Panc1 (cell line): ENCODE measurements around the gene USP19. TPM values are rescaled to one million over a fixed set of nuclear protein-coding genes. Genes with fewer than 3 reads are reported as not detected.

ENCODE experiments used
- ATAC-seq: fragments of 200-7000 bp; cut with Tn5 transposase; 2 replicates; pipeline ENCODE4 v1.9.1; 2020; ENCODE audit warnings: mild to moderate bottlenecking, moderate library complexity
- BruUV-seq: library from RNA; stranded (reverse); fragments of 400-500 nt; replicated peaks from 2 replicates; lab custom pipeline; 2021; lab: Mats Ljungman, UMichigan
- CTCF ChIA-PET: fragments of 300-600 bp; sonication (Branson Sonifier 250); formaldehyde crosslinking; loops from one replicate; lab custom pipeline; 2022; ENCODE audit warnings: antibody characterized with exemption; lab: Charles Lee
- POLR2A ChIA-PET: fragments of 300-600 bp; sonication (Branson Sonifier 250); formaldehyde crosslinking; loops from one replicate; lab custom pipeline; 2022; ENCODE audit warnings: antibody characterized with exemption; lab: Charles Lee
- DNase-seq: peaks from one replicate; pipeline ENCODE4 v3.0.0-alpha.2; 2010; ENCODE audit warnings: low read depth, low spot score
- H3K27ac ChIP-seq: 2 replicates; pipeline ENCODE4 v1.5.1; 2011; ENCODE audit warnings: mild to moderate bottlenecking, low read length, inconsistent platforms
- H3K27me3 ChIP-seq: fragments of 200-500 bp; sonication (Bioruptor generic); 2 replicates; pipeline ENCODE4 v1.6.0; 2014; ENCODE audit warnings: low read length, inconsistent platforms; ENCODE audit not compliant: control insufficient read depth, insufficient read depth
- H3K36me3 ChIP-seq: fragments of 200-500 bp; sonication (Bioruptor generic); 2 replicates; pipeline ENCODE4 v1.5.1; 2014; ENCODE audit warnings: inconsistent platforms, mild to moderate bottlenecking, low read length, moderate library complexity; ENCODE audit not compliant: control insufficient read depth, insufficient read depth
- H3K4me1 ChIP-seq: 2 replicates; pipeline ENCODE4 v1.5.1; 2011; ENCODE audit warnings: inconsistent platforms, mild to moderate bottlenecking, low read length, moderate library complexity; ENCODE audit not compliant: control insufficient read depth, insufficient read depth
- H3K4me3 ChIP-seq, 2 experiments: 2 replicates each; pipeline ENCODE4 v1.5.1; 2011 to 2012; ENCODE audit warnings: low read depth in 2 of 2, low read length in 2 of 2, mild to moderate bottlenecking in 2 of 2, inconsistent platforms in 1 of 2, moderate library complexity in 1 of 2
- H3K9me3 ChIP-seq: fragments of 200-500 bp; sonication (Bioruptor generic); 2 replicates; pipeline ENCODE4 v1.5.1; 2014; ENCODE audit warnings: low read depth, mild to moderate bottlenecking, inconsistent platforms, low read length, moderate library complexity; ENCODE audit not compliant: control insufficient read depth, insufficient read depth
- CTCF ChIP-seq: fragments of 450-650 bp; IDR thresholded peaks from 2 replicates; pipeline ENCODE4 v1.5.1; 2017; ENCODE audit warnings: mild to moderate bottlenecking
- POLR2AphosphoS5 ChIP-seq: IDR thresholded peaks from 2 replicates; pipeline ENCODE4 v1.6.1; 2012; ENCODE audit warnings: mild to moderate bottlenecking, low read depth, low read length, moderate library complexity
- SIN3A ChIP-seq: IDR thresholded peaks from 2 replicates; pipeline ENCODE4 v1.6.1; 2012; ENCODE audit warnings: low read depth, mild to moderate bottlenecking, low read length, moderate library complexity, borderline replicate concordance; ENCODE audit not compliant: insufficient read depth
- TCF7L2 ChIP-seq: IDR thresholded peaks from 2 replicates; pipeline ENCODE4 v1.6.1; 2011; ENCODE audit warnings: mild to moderate bottlenecking, low read depth, low read length, inconsistent platforms
- in situ Hi-C: cut with HindIII; loops from 2 replicates; pipeline ENCODE4 v1.10.0; 2016; ENCODE audit warnings: low sequenced_read_pairs, low pct_unique_long_range_greater_than_20kb
- intact Hi-C: fragments of 100-400 bp; cut with micrococcal nuclease; formaldehyde crosslinking; loops from one replicate; pipeline ENCODE4 v1.10.0; 2022; ENCODE audit not compliant: unreplicated experiment
- total RNA-seq: library from RNA; stranded (reverse); gene quantifications from one replicate; pipeline ENCODE4 v1.2.1, GENCODE V29; 2021; ENCODE audit not compliant: unreplicated experiment
- TF ChIP-seq, protein P1 (sequence below), 2 experiments: IDR thresholded peaks; 2 replicates each; pipeline ENCODE4 v1.6.1; 2011 to 2012; ENCODE audit warnings: low read depth in 2 of 2, control low read depth in 1 of 2, low read length in 1 of 2, mild to moderate bottlenecking in 1 of 2, moderate library complexity in 1 of 2; ENCODE audit not compliant: insufficient read depth in 1 of 2

Gene USP19
- total RNA-seq, 1 experiment from 2014 or later = 60.6 TPM

- intact Hi-C loops (no loop called here), in situ Hi-C loops (no loop called here)
- Histone ChIP-seq H3K9me3 (no peaks in the 10 kb centered on the region), H3K36me3 (peaks cover 3% of the 10 kb centered on the region; the same call in 1 of the 2 replicates), H3K4me3 (no peak overlapping the region), H3K27me3 (no peaks in the 10 kb centered on the region), H3K27ac (no peak overlapping the region), H3K4me1 (no peaks in the 10 kb centered on the region)
- TF ChIP-seq CTCF = no peak
- no peak for TF ChIP-seq POLR2AphosphoS5
- no peak for TF ChIP-seq SIN3A
- TF ChIP-seq, protein P1, sequence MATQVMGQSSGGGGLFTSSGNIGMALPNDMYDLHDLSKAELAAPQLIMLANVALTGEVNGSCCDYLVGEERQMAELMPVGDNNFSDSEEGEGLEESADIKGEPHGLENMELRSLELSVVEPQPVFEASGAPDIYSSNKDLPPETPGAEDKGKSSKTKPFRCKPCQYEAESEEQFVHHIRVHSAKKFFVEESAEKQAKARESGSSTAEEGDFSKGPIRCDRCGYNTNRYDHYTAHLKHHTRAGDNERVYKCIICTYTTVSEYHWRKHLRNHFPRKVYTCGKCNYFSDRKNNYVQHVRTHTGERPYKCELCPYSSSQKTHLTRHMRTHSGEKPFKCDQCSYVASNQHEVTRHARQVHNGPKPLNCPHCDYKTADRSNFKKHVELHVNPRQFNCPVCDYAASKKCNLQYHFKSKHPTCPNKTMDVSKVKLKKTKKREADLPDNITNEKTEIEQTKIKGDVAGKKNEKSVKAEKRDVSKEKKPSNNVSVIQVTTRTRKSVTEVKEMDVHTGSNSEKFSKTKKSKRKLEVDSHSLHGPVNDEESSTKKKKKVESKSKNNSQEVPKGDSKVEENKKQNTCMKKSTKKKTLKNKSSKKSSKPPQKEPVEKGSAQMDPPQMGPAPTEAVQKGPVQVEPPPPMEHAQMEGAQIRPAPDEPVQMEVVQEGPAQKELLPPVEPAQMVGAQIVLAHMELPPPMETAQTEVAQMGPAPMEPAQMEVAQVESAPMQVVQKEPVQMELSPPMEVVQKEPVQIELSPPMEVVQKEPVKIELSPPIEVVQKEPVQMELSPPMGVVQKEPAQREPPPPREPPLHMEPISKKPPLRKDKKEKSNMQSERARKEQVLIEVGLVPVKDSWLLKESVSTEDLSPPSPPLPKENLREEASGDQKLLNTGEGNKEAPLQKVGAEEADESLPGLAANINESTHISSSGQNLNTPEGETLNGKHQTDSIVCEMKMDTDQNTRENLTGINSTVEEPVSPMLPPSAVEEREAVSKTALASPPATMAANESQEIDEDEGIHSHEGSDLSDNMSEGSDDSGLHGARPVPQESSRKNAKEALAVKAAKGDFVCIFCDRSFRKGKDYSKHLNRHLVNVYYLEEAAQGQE (IDR thresholded peaks at IDR 0.05; ENCODE audit: insufficient read depth in 1 of 2, low read depth in 2 of 2, low read length in 1 of 2) = no peak
- TF ChIP-seq TCF7L2 = no peak
- CTCF ChIA-PET = no interaction called here
- no TSS peak for BruUV-seq
- DNase-seq (no peak), ATAC-seq (no peak)
- POLR2A ChIA-PET = no interaction called here
These were observed 9.3 kb downstream of the USP19 start for GRCh38 chr3:49111347-49111746.

DNA sequence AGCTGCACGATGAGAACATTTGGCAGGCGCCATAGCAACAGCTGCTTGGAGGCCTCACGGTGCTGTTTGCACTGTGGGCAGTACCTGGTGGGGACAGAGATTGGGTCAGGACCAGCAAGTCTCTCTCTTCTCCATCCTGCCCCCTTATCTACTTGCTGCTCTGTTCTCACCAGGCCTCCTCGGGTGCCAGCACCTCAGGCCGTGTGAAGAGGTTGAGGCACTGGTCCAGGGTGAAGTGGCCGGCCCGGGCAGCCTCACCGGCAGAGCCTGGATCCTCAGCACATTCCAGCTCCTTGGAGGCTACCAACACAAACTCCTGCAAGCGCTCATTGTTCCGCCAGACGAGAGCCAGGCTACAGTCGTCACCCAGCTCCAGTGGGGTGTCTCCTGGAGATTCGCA lies 9.8 kb downstream of the USP19 start:
- in situ Hi-C loops = no loop called here
- CTCF ChIA-PET = no interaction called here
- BruUV-seq = TSS peak; percentile 30

More for the DNA sequence above, 9.8 kb downstream of the USP19 start:
- Histone ChIP-seq H3K36me3 (peaks cover 3% of the 10 kb centered on the region; the same call in 1 of the 2 replicates), H3K27me3 (no peaks in the 10 kb centered on the region), H3K9me3 (no peaks in the 10 kb centered on the region), H3K4me3 (no peak overlapping the region), H3K4me1 (no peaks in the 10 kb centered on the region), H3K27ac (no peak overlapping the region)
- POLR2A ChIA-PET = no interaction called here
- ATAC-seq (no peak), DNase-seq (no peak)
- TF ChIP-seq, protein P1 (IDR thresholded peaks at IDR 0.05; ENCODE audit: insufficient read depth in 1 of 2, low read depth in 2 of 2, low read length in 1 of 2) = no peak
- no peak for TF ChIP-seq CTCF
- TF ChIP-seq POLR2AphosphoS5 = no peak
- TF ChIP-seq SIN3A = no peak
- TF ChIP-seq TCF7L2 = no peak
- intact Hi-C loops = no loop called here
